GM12878 (cell line): ENCODE measurements around the gene NXN. TPM values are rescaled to one million over a fixed set of nuclear protein-coding genes. Genes with fewer than 3 reads are reported as not detected.

ENCODE experiments used
- ATAC-seq: fragments of 200-7000 bp; cut with Tn5 transposase; 3 replicates; pipeline ENCODE4 v1.9.1; 2020; ENCODE audit warnings: mild to moderate bottlenecking, moderate library complexity
- BruUV-seq: library from RNA; stranded (reverse); fragments of 400-500 nt; replicated peaks from 2 replicates; lab custom pipeline; 2021; lab: Mats Ljungman, UMichigan
- CTCF ChIA-PET: fragments of 300-600 bp; sonication (Branson Sonifier 250); formaldehyde crosslinking; extraction: SDS; loops from one replicate; lab custom pipeline; 2021; ENCODE audit warnings: inconsistent platforms; lab: Yijun Ruan, JAX
- POLR2A ChIA-PET: fragments of 350-600 bp; formaldehyde crosslinking; extraction: SDS; loops from one replicate; lab custom pipeline; 2021; ENCODE audit warnings: inconsistent platforms; lab: Charles Lee
- RAD21 ChIA-PET: fragments of 300-600 bp; sonication (Branson Sonifier 250); formaldehyde crosslinking; loops from one replicate; lab custom pipeline; 2023; ENCODE audit warnings: antibody characterized with exemption; ENCODE audit not compliant: unreplicated experiment; lab: Charles Lee
- SMC1A ChIA-PET: fragments of 300-600 bp; sonication (Branson Sonifier 250); formaldehyde crosslinking; loops from one replicate; lab custom pipeline; 2023; ENCODE audit not compliant: unreplicated experiment, uncharacterized antibody; lab: Charles Lee
- DNase-seq: peaks from one replicate; pipeline ENCODE4 v3.0.0-alpha.2; 2011; ENCODE audit warnings: low read depth, low spot score
- FAIRE-seq: peaks from 3 replicates; lab custom pipeline; 2011; peaks lifted over from hg19 to GRCh38; lab: Jason Lieb, UNC
- H2AFZ ChIP-seq: 2 replicates; pipeline ENCODE4 v1.6.0; 2011; ENCODE audit warnings: low read depth, low read length, control low read depth; ENCODE audit not compliant: control insufficient read depth
- H3K27ac ChIP-seq: 2 replicates; pipeline ENCODE4 v1.5.1; 2011; ENCODE audit warnings: control low read depth; ENCODE audit not compliant: control insufficient read depth, insufficient read depth
- H3K27me3 ChIP-seq, 2 experiments: replicated peaks in 1 of 2; 2 replicates each; pipeline versions ENCODE4 v1.6.0 to v1.6.1; 2011; ENCODE audit warnings: low read length in 1 of 2; ENCODE audit not compliant: control insufficient read depth in 2 of 2, insufficient read depth in 2 of 2
- H3K36me3 ChIP-seq, 2 experiments: 2 replicates each; pipeline ENCODE4 v1.5.1; 2011; ENCODE audit warnings: low read length in 1 of 2; ENCODE audit not compliant: control insufficient read depth in 2 of 2, insufficient read depth in 2 of 2
- H3K4me1 ChIP-seq: 2 replicates; pipeline ENCODE4 v1.6.1; 2011; ENCODE audit warnings: mild to moderate bottlenecking, low read length, moderate library complexity, mixed read lengths; ENCODE audit not compliant: control insufficient read depth, insufficient read depth
- H3K4me2 ChIP-seq: 2 replicates; pipeline ENCODE4 v1.6.0; 2011; ENCODE audit warnings: control low read depth; ENCODE audit not compliant: control insufficient read depth, insufficient read depth
- H3K4me3 ChIP-seq: fragments of 200-600 bp; sonication (generic); 2 replicates; pipeline ENCODE4 v1.5.1; 2016
- H3K79me2 ChIP-seq: 2 replicates; pipeline ENCODE4 v1.6.0; 2011; ENCODE audit warnings: low read length; ENCODE audit not compliant: control insufficient read depth, insufficient read depth
- H3K9ac ChIP-seq: 2 replicates; pipeline ENCODE4 v1.8.0; 2011; ENCODE audit warnings: low read length, control low read depth, mixed read lengths; ENCODE audit not compliant: control insufficient read depth, insufficient read depth
- H3K9me3 ChIP-seq: replicated peaks from 3 replicates; pipeline ENCODE4 v1.5.1; 2011; ENCODE audit warnings: mild to moderate bottlenecking, low read length; ENCODE audit not compliant: control insufficient read depth, insufficient read depth
- H4K20me1 ChIP-seq: 2 replicates; pipeline ENCODE4 v1.6.0; 2011; ENCODE audit not compliant: control insufficient read depth, insufficient read depth
- BCL11A ChIP-seq: IDR thresholded peaks from 2 replicates; pipeline ENCODE4 v1.6.1; 2011; ENCODE audit warnings: low read depth, low read length
- BRCA1 ChIP-seq: IDR thresholded peaks from 2 replicates; pipeline ENCODE4 v1.6.1; 2011; ENCODE audit warnings: low read depth, low read length, improper control_type of control experiment
- IRF3 ChIP-seq: fragments of 450-650 bp; IDR thresholded peaks from 2 replicates; pipeline ENCODE4 v1.6.1; 2014; ENCODE audit warnings: mild to moderate bottlenecking
- IRF4 ChIP-seq: IDR thresholded peaks from 2 replicates; pipeline ENCODE4 v1.6.1; 2011; ENCODE audit warnings: low read depth, low read length
- SIN3A ChIP-seq: IDR thresholded peaks from 2 replicates; pipeline ENCODE4 v1.6.1; 2012; ENCODE audit warnings: low read depth, low read length, improper control_type of control experiment
- SKIL ChIP-seq: fragments of 450-650 bp; IDR thresholded peaks from 2 replicates; pipeline ENCODE4 v1.6.1; 2017; ENCODE audit warnings: mild to moderate bottlenecking, low read depth, inconsistent platforms; ENCODE audit not compliant: poor library complexity, severe bottlenecking
- SP1 ChIP-seq: IDR thresholded peaks from one replicate; pipeline ENCODE4 v1.6.1; 2011; ENCODE audit warnings: low read depth, low read length
- TBL1XR1 ChIP-seq: IDR thresholded peaks from 2 replicates; pipeline ENCODE4 v1.6.1; 2012; ENCODE audit warnings: low read depth, low read length, improper control_type of control experiment
- ZNF384 ChIP-seq: IDR thresholded peaks from 2 replicates; pipeline ENCODE4 v1.6.1; 2012; ENCODE audit warnings: low read depth, mild to moderate bottlenecking, low read length, improper control_type of control experiment, borderline replicate concordance
- WGBS: methylation state at CpG from one replicate; pipeline ENCODE4 v1.1.6; 2016; ENCODE audit warnings: low lambda C conversion rate; ENCODE audit not compliant: insufficient replicate concordance, insufficient coverage; ENCODE audit errors: missing lambda C conversion rate; 5-methylcytosine and 5-hydroxymethylcytosine counted together
- in situ Hi-C: fragments of 300-500 bp; cut with MboI; formaldehyde crosslinking; loops from 9 replicates; pipeline ENCODE4 v1.14.3; 2018; ENCODE audit warnings: mixed read lengths
- intact Hi-C: fragments of 100-400 bp; cut with micrococcal nuclease; formaldehyde crosslinking; loops from one replicate; pipeline ENCODE4 v1.14.2; 2022; ENCODE audit not compliant: unreplicated experiment
- polyA plus RNA-seq, 11 experiments: library from polyadenylated mRNA; depleted of rRNA in 4 of 11; unstranded in 6 of 11; stranded (reverse) in 5 of 11; fragments of >200 nt; fragmentation: Nextera tagmentation in 4 of 11; fragmentation: Illumina TruSeq in 1 of 11; extraction: Ambion mirVana in 4 of 11; extraction: Trizol in 1 of 11; gene quantifications; 1 replicate in 1 of 11; 2 replicates in 10 of 11; pipeline versions ENCODE4 v1.2.1 to v1.2.3, GENCODE V29; 2011 to 2016; ENCODE audit warnings: inconsistent platforms in 2 of 11, missing spikeins in 2 of 11, low read depth in 1 of 11
- total RNA-seq, 4 experiments: library from RNA; depleted of rRNA in 3 of 4; stranded (reverse); fragments of >200 nt in 3 of 4; fragmentation: Illumina TruSeq in 1 of 4; extraction: Trizol in 1 of 4; gene quantifications; 2 replicates each; pipeline versions ENCODE4 v1.2.1 to v1.2.3, GENCODE V29; 2013 to 2021
- TF ChIP-seq, protein P1 (sequence below): IDR thresholded peaks from 2 replicates; pipeline ENCODE4 v1.6.1; 2012; ENCODE audit warnings: low read length, inconsistent platforms
- TF ChIP-seq, protein P2 (sequence below): fragments of 450-650 bp; IDR thresholded peaks from 2 replicates; pipeline ENCODE4 v1.6.1; 2016; ENCODE audit warnings: mild to moderate bottlenecking
- TF ChIP-seq, protein P3 (sequence below): IDR thresholded peaks from 2 replicates; pipeline ENCODE4 v1.6.1; 2011; ENCODE audit warnings: borderline replicate concordance, low read depth, mild to moderate bottlenecking, moderate library complexity, low read length; ENCODE audit not compliant: insufficient read depth, poor library complexity, severe bottlenecking

The NXN gene
- total and polyA plus RNA-seq, 10 of the 15 experiments (the other 5 are each of a cell fraction or from before 2014, with no cell fraction given) = 0.04 to 1.2 (median 0.30) TPM

DNA sequence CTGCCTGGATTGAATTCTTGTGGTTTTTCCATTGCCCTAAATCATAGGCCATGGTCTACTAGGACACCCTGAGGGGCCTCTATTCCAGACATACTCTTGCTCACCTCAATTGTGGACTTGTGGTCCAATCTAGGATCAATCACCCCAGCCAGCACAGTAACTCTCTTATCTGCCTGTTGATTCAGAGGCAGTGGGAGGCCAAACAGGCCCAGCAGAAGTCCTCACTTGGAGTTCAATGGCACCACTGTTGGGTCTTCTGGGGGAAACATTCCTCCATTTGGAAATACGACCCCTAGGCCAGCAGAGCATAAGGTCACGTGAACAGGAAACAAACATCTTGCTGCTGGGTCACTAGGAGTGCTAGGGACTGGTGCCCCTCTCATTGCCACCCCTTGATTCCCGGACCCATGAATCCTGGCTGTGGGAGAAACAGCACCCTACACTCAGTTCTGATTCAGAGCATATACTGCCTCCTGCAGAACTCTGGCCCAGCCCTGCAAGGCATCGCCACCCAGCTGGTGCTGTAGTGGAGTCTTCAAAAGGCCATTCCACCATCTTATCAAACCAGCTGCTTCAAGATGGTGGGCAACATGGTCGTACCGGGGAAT, 6.8 kb upstream of the NXN start:
- FAIRE-seq (no peak), ATAC-seq (no peak), DNase-seq (no peak)
- Histone ChIP-seq H2AFZ (no peak overlapping the region), H3K4me3 (no peak overlapping the region), H4K20me1 (no peaks in the 10 kb centered on the region), H3K36me3 (no peaks in the 10 kb centered on the region), H3K27ac (no peak overlapping the region), H3K4me2 (no peak overlapping the region), H3K79me2 (no peaks in the 10 kb centered on the region), H3K27me3 (no peaks in the 10 kb centered on the region), H3K9ac (no peak overlapping the region), H3K4me1 (no peaks in the 10 kb centered on the region), H3K9me3 (no peaks in the 10 kb centered on the region)
- ChIA-PET SMC1A (no interaction called here), CTCF (no interaction called here), POLR2A (no interaction called here), RAD21 (no interaction called here)
- in situ Hi-C loops (loop anchor here (5.0 kb wide), 1 partner anchor 189 kb away; no protein-coding TSS in a partner anchor), intact Hi-C loops (loop anchor here (10.0 kb wide), 1 partner anchor 272 kb away; the partner anchor contains the start of gene VPS53)
- no TSS peak for BruUV-seq
- TF ChIP-seq BCL11A (no peak), BRCA1 (no peak), SIN3A (no peak), IRF3 (no peak), SP1 (no peak), SKIL (no peak), ZNF384 (no peak), TBL1XR1 (no peak), IRF4 (no peak)
- TF ChIP-seq, protein P1, sequence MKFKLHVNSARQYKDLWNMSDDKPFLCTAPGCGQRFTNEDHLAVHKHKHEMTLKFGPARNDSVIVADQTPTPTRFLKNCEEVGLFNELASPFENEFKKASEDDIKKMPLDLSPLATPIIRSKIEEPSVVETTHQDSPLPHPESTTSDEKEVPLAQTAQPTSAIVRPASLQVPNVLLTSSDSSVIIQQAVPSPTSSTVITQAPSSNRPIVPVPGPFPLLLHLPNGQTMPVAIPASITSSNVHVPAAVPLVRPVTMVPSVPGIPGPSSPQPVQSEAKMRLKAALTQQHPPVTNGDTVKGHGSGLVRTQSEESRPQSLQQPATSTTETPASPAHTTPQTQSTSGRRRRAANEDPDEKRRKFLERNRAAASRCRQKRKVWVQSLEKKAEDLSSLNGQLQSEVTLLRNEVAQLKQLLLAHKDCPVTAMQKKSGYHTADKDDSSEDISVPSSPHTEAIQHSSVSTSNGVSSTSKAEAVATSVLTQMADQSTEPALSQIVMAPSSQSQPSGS = no peak
- TF ChIP-seq, protein P2, sequence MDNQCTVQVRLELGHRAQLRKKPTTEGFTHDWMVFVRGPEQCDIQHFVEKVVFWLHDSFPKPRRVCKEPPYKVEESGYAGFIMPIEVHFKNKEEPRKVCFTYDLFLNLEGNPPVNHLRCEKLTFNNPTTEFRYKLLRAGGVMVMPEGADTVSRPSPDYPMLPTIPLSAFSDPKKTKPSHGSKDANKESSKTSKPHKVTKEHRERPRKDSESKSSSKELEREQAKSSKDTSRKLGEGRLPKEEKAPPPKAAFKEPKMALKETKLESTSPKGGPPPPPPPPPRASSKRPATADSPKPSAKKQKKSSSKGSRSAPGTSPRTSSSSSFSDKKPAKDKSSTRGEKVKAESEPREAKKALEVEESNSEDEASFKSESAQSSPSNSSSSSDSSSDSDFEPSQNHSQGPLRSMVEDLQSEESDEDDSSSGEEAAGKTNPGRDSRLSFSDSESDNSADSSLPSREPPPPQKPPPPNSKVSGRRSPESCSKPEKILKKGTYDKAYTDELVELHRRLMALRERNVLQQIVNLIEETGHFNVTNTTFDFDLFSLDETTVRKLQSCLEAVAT = no peak
- TF ChIP-seq, protein P3, sequence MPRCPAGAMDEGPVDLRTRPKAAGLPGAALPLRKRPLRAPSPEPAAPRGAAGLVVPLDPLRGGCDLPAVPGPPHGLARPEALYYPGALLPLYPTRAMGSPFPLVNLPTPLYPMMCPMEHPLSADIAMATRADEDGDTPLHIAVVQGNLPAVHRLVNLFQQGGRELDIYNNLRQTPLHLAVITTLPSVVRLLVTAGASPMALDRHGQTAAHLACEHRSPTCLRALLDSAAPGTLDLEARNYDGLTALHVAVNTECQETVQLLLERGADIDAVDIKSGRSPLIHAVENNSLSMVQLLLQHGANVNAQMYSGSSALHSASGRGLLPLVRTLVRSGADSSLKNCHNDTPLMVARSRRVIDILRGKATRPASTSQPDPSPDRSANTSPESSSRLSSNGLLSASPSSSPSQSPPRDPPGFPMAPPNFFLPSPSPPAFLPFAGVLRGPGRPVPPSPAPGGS = no peak
- 33% methylated on average over 6 of the region's 6 CpGs for WGBS
